Neuronal stem cell (in vitro differentiated cells): ENCODE measurements around the gene PNMA6F.

Source experiments
- DNase-seq: peaks from one replicate; pipeline ENCODE4 v3.0.0-alpha.2; 2013; ENCODE audit warnings: low spot score
- H2AFZ ChIP-seq: one replicate; pipeline ENCODE4 v1.6.1; 2013; ENCODE audit warnings: mild to moderate bottlenecking, low read length, inconsistent platforms
- H2AK5ac ChIP-seq: 2 replicates; pipeline ENCODE4 v1.6.1; 2013; ENCODE audit warnings: low read depth, mild to moderate bottlenecking, inconsistent platforms, low read length, moderate library complexity, mixed read lengths
- H2BK120ac ChIP-seq: 2 replicates; pipeline ENCODE4 v1.6.1; 2013; ENCODE audit warnings: low read depth, mild to moderate bottlenecking, inconsistent platforms, low read length, moderate library complexity, mixed read lengths
- H2BK12ac ChIP-seq: one replicate; pipeline ENCODE4 v1.6.1; 2013; ENCODE audit warnings: low read length, inconsistent platforms
- H2BK15ac ChIP-seq: 2 replicates; pipeline ENCODE4 v1.6.1; 2013; ENCODE audit warnings: mild to moderate bottlenecking, low read length, inconsistent platforms, mixed read lengths
- H2BK5ac ChIP-seq: one replicate; pipeline ENCODE4 v1.6.1; 2013; ENCODE audit warnings: inconsistent platforms, mild to moderate bottlenecking, low read length, moderate library complexity
- H3K14ac ChIP-seq: one replicate; pipeline ENCODE4 v1.6.1; 2013; ENCODE audit warnings: low read length, inconsistent platforms
- H3K18ac ChIP-seq: 2 replicates; pipeline ENCODE4 v1.6.1; 2013; ENCODE audit warnings: low read length, inconsistent platforms
- H3K23ac ChIP-seq: 2 replicates; pipeline ENCODE4 v1.6.1; 2013; ENCODE audit warnings: low read depth, mild to moderate bottlenecking, mixed read lengths, low read length, inconsistent platforms; ENCODE audit not compliant: poor library complexity
- H3K27ac ChIP-seq: replicated peaks from 3 replicates; pipeline ENCODE4 v1.5.1; 2013; ENCODE audit warnings: low read length, inconsistent platforms
- H3K27me3 ChIP-seq, 3 experiments: 2 replicates each; pipeline ENCODE4 v1.6.1; 2013; ENCODE audit warnings: low read length in 3 of 3, mild to moderate bottlenecking in 2 of 3, inconsistent platforms in 1 of 3, low read depth in 1 of 3, mixed read lengths in 1 of 3, moderate library complexity in 1 of 3; ENCODE audit not compliant: control insufficient read depth in 3 of 3, insufficient read depth in 3 of 3
- H3K36me3 ChIP-seq, 2 donors: replicated peaks in 1 of 2; 2 replicates each; pipeline ENCODE4 v1.6.1; 2013; ENCODE audit warnings: low read length in 2 of 2; ENCODE audit not compliant: control insufficient read depth in 2 of 2, insufficient read depth in 2 of 2
- H3K4ac ChIP-seq: 2 replicates; pipeline ENCODE4 v1.6.1; 2013; ENCODE audit warnings: inconsistent platforms, mild to moderate bottlenecking, low read length, moderate library complexity
- H3K4me1 ChIP-seq, 2 donors: 1 replicate in 1 of 2; 2 replicates in 1 of 2; pipeline ENCODE4 v1.6.1; 2013; ENCODE audit warnings: low read length in 2 of 2, low read depth in 1 of 2; ENCODE audit not compliant: control insufficient read depth in 2 of 2, insufficient read depth in 1 of 2
- H3K4me2 ChIP-seq: one replicate; pipeline ENCODE4 v1.6.1; 2013; ENCODE audit warnings: mild to moderate bottlenecking, low read length, inconsistent platforms; ENCODE audit not compliant: insufficient read depth, poor library complexity, severe bottlenecking
- H3K4me3 ChIP-seq, 2 donors: 2 replicates each; pipeline ENCODE4 v1.5.1; 2013; ENCODE audit warnings: low read length in 2 of 2, mild to moderate bottlenecking in 2 of 2, inconsistent platforms in 1 of 2, moderate library complexity in 1 of 2
- H3K79me1 ChIP-seq: one replicate; pipeline ENCODE4 v1.6.1; 2013; ENCODE audit warnings: low read depth, mild to moderate bottlenecking, inconsistent platforms, low read length, moderate library complexity
- H3K9ac ChIP-seq: one replicate; pipeline ENCODE4 v1.6.1; 2013; ENCODE audit warnings: mild to moderate bottlenecking, low read depth, low read length, inconsistent platforms; ENCODE audit not compliant: poor library complexity
- H3K9me3 ChIP-seq, 2 donors: replicated peaks in 1 of 2; 2 replicates each; pipeline versions ENCODE3 to v1.6.1; 2013; ENCODE audit warnings: low read length in 2 of 2, mild to moderate bottlenecking in 2 of 2, inconsistent platforms in 1 of 2, low read depth in 1 of 2, mixed read lengths in 1 of 2, moderate library complexity in 1 of 2; ENCODE audit not compliant: control insufficient read depth in 2 of 2, insufficient read depth in 1 of 2
- H4K8ac ChIP-seq: one replicate; pipeline ENCODE4 v1.6.1; 2013; ENCODE audit warnings: low read depth, mild to moderate bottlenecking, inconsistent platforms, low read length, moderate library complexity
- H4K91ac ChIP-seq: one replicate; pipeline ENCODE4 v1.6.1; 2013; ENCODE audit warnings: low read length, low read depth, mild to moderate bottlenecking, inconsistent platforms; ENCODE audit not compliant: poor library complexity
- WGBS, 2 donors: extraction: QIAGEN DNeasy Blood & Tissue Kit; methylation state at CpG; one replicate each; pipeline ENCODE4 v1.1.7; 2013; ENCODE audit warnings: missing lambda C conversion rate in 2 of 2, mixed read lengths in 1 of 2; ENCODE audit not compliant: insufficient read length in 2 of 2, insufficient replicate concordance in 1 of 2; ENCODE audit errors: extremely low coverage in 2 of 2; 5-methylcytosine and 5-hydroxymethylcytosine counted together

Gene PNMA6F

DNA sequence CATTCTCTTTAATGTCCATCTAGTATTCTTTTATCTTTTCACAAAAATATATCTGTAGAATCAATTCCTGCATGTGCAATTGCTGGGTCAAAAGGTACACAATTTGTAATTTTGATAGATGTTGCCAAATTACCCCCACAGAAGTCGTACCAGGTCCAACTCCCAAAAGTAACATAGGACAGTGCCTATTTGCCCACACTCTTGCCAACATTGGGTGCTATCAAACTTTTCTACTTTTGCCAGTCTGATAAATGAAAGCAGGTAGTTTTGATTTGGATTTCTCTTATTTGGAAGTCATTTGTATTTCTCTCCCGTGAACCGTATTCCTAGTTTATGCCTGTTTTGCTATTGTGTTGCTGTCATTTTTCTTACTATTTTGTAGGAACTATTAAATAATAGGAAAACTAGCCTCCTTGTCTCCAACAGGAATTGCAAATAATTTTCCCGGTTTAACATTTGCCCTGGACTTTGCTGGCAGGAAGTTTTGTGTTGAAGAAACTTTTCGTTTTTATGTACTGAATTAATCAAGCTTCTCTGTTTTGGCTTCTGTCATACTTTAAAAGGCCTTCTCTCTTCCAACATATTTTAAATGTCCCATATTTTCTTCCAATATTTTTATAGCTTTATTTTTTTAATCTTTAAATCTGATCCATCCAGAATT is 45.4 kb upstream of the PNMA6F start:
- no peak overlapping the region for H2BK5ac ChIP-seq
- H3K14ac ChIP-seq = no peak overlapping the region
- no peaks in the 10 kb centered on the region for H3K4me1 ChIP-seq
- no peak overlapping the region for H2BK12ac ChIP-seq
- H2AFZ ChIP-seq = no peak overlapping the region
- no peak overlapping the region for H3K4ac ChIP-seq
- H3K27me3 ChIP-seq = peaks cover 0 to 17% (median 0%) of the 10 kb centered on the region in 3 experiments
- no CpG with 5 or more reads among the region's 5 CpGs for WGBS, 2 donors
- H4K91ac ChIP-seq = no peak overlapping the region
- no peaks in the 10 kb centered on the region for H3K79me1 ChIP-seq
- H3K4me3 ChIP-seq = no peak overlapping the region
- H2BK15ac ChIP-seq = no peak overlapping the region
- no peak overlapping the region for H2AK5ac ChIP-seq
- DNase-seq = no peak
- H4K8ac ChIP-seq = no peak overlapping the region
- no peak overlapping the region for H3K4me2 ChIP-seq
- H3K9me3 ChIP-seq = no peaks in the 10 kb centered on the region
- no peak overlapping the region for H2BK120ac ChIP-seq
- no peaks in the 10 kb centered on the region for H3K36me3 ChIP-seq
- no peak overlapping the region for H3K18ac ChIP-seq
- no peak overlapping the region for H3K27ac ChIP-seq
- no peak overlapping the region for H3K9ac ChIP-seq
- no peak overlapping the region for H3K23ac ChIP-seq

DNA sequence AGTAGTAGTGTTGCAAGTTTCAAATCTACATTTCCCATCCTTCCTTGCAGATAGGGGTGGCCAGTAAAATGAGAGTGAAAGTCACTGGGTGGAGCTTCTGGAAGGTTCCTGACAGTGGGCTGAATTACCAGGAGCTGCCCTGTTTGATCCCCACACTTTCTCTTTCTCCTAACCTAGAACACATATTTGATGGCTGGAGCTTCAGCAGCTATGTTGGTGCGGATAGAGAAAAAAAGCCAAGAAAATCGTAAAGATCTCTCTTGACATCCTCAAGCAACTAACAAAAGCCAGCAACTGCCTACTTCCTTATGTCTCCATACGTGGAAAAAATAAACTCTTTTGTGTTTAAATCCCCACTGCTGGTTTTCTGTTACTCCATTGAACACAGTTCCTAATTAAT is 44.6 kb upstream of the PNMA6F start:
- no peaks in the 10 kb centered on the region for H3K36me3 ChIP-seq
- no peaks in the 10 kb centered on the region for H3K4me1 ChIP-seq
- no peak overlapping the region for H2AFZ ChIP-seq
- no peak overlapping the region for H2BK12ac ChIP-seq
- DNase-seq = no peak
- WGBS, 2 donors = no CpG with 5 or more reads among the region's 3 CpGs
- H3K4me2 ChIP-seq = no peak overlapping the region
- no peak overlapping the region for H2BK120ac ChIP-seq
- no peak overlapping the region for H3K4me3 ChIP-seq
- no peak overlapping the region for H2BK15ac ChIP-seq
- no peaks in the 10 kb centered on the region for H3K9me3 ChIP-seq
- no peak overlapping the region for H2BK5ac ChIP-seq
- no peak overlapping the region for H3K27ac ChIP-seq
- H4K8ac ChIP-seq = no peak overlapping the region
- no peak overlapping the region for H2AK5ac ChIP-seq
- no peak overlapping the region for H3K4ac ChIP-seq
- no peak overlapping the region for H3K18ac ChIP-seq
- no peak overlapping the region for H4K91ac ChIP-seq
- no peak overlapping the region for H3K9ac ChIP-seq
- no peaks in the 10 kb centered on the region for H3K79me1 ChIP-seq
- peaks cover 0 to 10% (median 0%) of the 10 kb centered on the region in 3 experiments for H3K27me3 ChIP-seq
- H3K14ac ChIP-seq = no peak overlapping the region
- no peak overlapping the region for H3K23ac ChIP-seq

- H2BK15ac ChIP-seq = no peak overlapping the region
- H3K4me1 ChIP-seq = no peaks in the 10 kb centered on the region
Measured at GRCh38 chrX:153365670-153366069, 44.1 kb upstream of the PNMA6F start.

DNA sequence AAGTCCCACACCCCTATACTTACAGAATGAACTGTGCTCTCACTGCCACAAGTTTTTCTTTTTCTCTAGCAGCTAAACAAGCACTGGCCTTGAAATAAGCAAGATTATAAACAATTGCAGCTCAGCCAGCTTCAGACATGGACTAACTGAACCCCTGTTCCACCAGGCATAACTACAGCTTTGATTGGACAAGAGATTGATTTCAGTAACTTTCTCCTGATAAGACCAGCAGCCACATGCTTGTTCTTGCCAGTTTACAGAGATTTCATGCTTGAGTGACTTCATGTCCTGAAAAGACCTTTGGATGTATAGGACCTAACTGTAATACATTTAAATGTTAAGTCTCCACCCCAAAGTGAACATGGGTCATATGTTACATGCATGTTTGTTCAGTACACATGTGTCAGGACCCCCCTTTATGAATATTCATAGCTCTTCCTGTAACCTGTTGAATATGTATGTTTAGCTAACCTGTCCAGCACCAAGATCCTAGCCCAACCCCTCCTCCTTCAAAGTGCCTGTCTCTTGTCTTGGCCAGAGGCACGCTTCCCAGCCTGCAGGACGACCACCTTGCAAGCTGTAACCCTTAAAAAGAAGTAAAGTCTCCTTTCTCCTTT is 40.3 kb upstream of the PNMA6F start:
- Histone ChIP-seq H3K36me3 (no peaks in the 10 kb centered on the region), H3K9ac (no peak overlapping the region), H3K4me3 (no peak overlapping the region), H3K18ac (no peak overlapping the region), H2AFZ (no peak overlapping the region), H3K79me1 (no peaks in the 10 kb centered on the region), H3K4me1 (no peaks in the 10 kb centered on the region), H3K4ac (no peak overlapping the region), H3K27ac (no peak overlapping the region), H3K9me3 (no peaks in the 10 kb centered on the region), H3K14ac (no peak overlapping the region), H2BK15ac (no peak overlapping the region), H4K91ac (no peak overlapping the region), H4K8ac (no peak overlapping the region), H2AK5ac (no peak overlapping the region), H2BK5ac (no peak overlapping the region), H3K4me2 (no peak overlapping the region), H3K23ac (no peak overlapping the region), H2BK120ac (no peak overlapping the region), H3K27me3 (no peaks in the 10 kb centered on the region), H2BK12ac (no peak overlapping the region)
- WGBS, 2 donors = no CpG with 5 or more reads among the region's 2 CpGs
- no peak for DNase-seq

More at GRCh38 chrX:153365670-153366069, 44.1 kb upstream of the PNMA6F start:
- Histone ChIP-seq H3K27me3 (peaks cover 0 to 8% (median 0%) of the 10 kb centered on the region in 3 experiments), H2BK120ac (no peak overlapping the region), H4K8ac (no peak overlapping the region), H3K79me1 (no peaks in the 10 kb centered on the region), H3K36me3 (no peaks in the 10 kb centered on the region), H3K27ac (no peak overlapping the region), H3K18ac (no peak overlapping the region), H3K4ac (no peak overlapping the region), H2AK5ac (no peak overlapping the region), H3K4me3 (no peak overlapping the region), H2BK12ac (no peak overlapping the region), H3K9ac (no peak overlapping the region), H3K4me2 (no peak overlapping the region), H2BK5ac (no peak overlapping the region), H3K14ac (no peak overlapping the region), H2AFZ (no peak overlapping the region), H3K23ac (no peak overlapping the region), H4K91ac (no peak overlapping the region), H3K9me3 (no peaks in the 10 kb centered on the region)
- no CpG with 5 or more reads among the region's 4 CpGs for WGBS, 2 donors
- DNase-seq = no peak
